Measurements from ENCODE around the gene GSTCD.
"Not testable (repeated sequence)": the region's sequence is repeated elsewhere in the genome, so short reads cannot be mapped to it uniquely, and the experiment has no call there.

GSTCD gene

GRCh38 chr4:105715692-105716278 lies 7.2 kb downstream of the GSTCD start:
- no peak for DNase-seq

GRCh38 chr4:105719204-105719603 lies 10.6 kb downstream of the GSTCD start:
- no peak for DNase-seq

GRCh38 chr4:105725623-105726022 lies 17.0 kb downstream of the GSTCD start:
- no peak for DNase-seq

DNA sequence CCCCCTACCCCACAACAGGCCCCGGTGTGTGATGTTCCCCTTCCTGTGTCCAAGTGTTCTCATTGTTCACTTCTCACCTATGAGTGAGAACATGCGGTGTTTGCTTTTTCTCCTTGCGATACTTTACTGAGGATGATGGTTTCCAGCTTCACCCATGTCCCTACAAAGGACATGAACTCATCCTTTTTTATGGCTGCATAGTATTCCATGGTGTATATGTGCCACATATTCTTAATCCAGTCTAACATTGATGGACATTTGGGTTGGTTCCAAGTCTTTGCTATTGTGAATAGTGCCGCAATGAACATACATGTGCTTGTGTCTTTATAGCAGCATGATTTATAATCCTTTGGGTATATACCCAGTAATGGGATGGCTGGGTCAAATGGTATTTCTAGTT lies 21.3 kb downstream of the GSTCD start:
- DNase-seq: not testable (repeated sequence)

GRCh38 chr4:105735217-105735616 lies 26.6 kb downstream of the GSTCD start:
- DNase-seq: not testable (repeated sequence)

DNA sequence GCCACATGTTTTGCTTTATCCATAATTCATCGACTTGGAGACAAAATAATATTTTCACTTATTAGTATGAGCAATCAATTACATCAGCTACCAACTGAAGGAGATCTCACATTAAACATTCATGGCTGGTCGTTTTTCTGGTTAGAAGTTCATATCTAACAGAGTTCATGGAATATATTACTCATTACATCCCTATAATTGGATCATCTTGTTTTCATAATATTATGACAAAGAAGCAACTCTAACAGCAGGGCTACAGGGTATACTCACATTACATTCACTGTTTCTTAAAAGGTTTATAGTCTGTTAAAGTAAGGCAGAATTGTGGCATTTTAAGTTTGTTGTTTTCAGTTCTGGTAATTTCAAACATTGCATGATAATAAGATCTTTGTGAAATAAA lies 33.0 kb downstream of the GSTCD start:
- DNase-seq: no peak

DNA sequence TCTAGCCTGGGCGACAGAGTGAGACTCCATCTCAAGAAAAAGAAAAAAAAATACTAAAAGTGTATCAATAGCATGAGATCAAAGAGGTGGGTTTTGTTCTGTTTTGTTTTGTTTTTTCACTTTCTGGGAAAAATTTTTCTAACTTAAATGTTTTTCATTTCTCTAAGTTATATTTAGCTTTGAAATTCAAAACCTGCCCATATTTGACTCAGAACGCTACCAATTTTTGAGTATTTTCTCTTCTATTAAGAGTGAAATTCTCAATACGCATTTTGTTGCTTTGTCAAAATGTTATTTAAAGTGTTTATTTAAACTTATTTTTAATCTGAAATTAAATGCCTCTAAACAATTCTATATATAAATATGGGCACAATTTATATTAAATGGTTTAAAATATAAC lies 39.6 kb downstream of the GSTCD start:
- DNase-seq: no peak

- no peak for DNase-seq
Measured at GRCh38 chr4:105751718-105752299, 43.2 kb downstream of the GSTCD start.

DNA sequence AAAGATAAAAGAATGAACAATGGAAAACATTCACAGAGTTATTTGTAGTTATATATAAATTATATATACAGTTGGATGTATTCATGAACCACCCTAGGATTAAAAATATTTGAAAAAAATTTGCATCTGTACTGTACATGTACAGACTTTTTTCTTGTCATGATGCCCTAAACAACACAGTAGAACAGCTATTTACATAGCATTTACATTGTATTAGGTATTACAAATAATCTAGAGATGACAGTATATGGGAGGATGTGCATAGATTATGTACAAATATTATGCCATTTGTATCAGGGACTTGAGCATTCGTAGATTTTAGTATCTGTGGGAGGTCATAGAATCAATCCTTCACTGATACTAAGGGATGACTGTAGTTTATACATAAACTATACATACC lies 44.8 kb downstream of the GSTCD start:
- DNase-seq: no peak

DNA sequence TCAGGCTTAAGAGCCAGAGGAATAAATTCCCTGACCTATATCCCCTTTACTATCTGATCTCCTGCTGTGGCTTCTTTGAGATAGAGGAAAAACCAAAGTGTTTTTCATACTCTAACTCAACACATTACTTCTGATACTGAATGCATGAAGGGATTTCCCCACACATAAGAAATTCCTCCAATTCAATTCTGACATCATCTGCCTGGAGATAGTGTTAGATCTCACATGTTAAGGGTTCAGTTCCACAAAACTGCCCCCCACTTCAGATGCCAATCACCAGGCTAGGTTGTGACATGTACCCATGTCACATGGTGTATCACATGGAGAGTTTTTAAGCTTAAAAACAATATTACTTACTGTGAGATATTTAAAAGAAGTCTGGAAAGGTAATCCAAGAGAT lies 46.8 kb downstream of the GSTCD start:
- no peak for DNase-seq

DNA sequence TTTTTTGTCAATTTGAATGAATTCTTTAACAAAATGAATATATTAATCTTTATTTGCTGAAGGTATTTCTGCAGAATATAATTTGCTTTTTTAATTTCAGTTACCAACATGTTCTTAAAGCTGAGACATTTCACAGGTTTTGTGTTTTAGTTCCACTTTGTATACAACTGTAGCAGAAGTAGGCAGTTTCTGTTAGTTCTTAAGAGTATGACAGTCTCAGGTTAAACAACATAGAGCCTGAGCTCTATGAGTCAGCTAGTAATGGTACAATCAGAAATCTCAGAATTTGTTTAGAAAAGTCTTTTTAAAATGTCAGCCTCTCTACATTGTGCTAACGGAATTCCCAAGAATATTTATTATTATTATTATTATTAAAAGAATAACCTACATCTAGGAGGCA lies 50.4 kb downstream of the GSTCD start:
- no peak for DNase-seq

DNA sequence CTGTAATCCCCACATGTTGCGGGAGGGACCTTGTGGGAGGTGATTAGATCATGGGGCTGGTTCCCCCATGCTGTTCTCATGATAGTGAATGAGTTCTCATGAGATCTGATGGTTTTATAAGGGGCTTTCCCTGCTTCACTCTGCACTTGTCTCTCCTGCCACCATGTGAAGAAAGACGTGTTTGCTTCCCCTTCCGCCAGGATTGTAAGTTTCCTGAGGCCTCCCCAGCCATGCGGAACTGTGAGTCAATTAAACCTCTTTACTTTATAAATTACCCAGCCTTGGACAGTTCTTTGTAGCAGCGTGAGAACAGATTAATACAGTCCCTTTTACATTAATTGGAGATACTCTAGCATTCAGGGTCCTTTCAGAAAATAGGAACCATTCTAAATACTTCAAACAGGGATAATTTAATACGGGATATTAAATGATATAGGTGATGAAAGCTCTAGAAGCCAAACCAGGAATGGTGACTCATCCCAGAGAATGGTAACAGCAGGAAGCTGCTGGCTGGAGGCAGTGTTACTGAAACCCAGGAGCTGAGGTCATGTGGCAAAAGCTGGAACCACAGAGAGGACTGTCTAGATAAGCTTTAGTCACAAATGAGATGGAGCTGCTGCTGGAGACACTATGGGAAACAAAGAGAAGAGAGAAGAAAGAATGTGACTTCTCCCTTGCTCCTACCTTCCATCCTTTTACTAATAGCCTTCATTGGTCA lies 57.3 kb downstream of the GSTCD start:
- DNase-seq: no peak

DNA sequence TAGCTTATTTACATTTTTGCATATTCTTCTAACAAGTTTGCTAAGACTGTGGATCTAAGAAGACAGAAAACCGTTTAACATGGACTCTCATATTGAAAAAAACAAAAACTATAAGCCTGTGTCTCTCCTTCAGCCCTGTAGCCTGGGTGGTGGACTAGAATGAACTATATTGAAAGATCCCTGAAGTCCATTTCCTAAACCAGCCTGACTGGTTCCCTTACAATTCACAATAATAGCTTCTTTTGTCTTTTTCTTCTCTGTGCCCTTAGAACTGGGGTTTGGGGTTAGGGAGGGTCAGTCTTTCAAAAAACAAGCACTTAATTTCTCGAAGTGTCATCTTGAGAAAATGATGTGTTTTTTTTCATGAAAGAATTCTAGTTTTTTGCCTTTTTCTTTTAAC lies 59.0 kb downstream of the GSTCD start:
- no peak for DNase-seq

GRCh38 chr4:105770524-105770923 lies 61.9 kb downstream of the GSTCD start:
- DNase-seq: not testable (repeated sequence)

DNA sequence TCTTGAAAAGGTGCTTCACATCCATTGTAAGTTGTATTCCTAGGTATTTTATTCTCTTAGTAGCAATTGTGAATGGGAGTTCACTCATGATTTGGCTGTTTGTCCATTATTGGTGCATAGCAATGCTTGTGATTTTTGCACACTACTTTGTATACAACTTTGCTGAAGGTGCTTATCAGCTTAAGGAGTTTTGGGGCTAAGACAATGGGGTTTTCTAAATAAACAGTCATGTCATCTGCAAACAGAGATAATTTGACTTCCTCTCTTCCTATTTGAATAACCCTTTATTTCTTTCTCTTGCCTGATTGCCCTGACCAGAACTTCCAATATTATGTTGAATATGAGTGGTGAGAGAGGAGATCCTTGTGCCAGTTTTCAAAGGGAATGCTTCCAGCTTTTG lies 63.5 kb downstream of the GSTCD start:
- DNase-seq: not testable (repeated sequence)

DNA sequence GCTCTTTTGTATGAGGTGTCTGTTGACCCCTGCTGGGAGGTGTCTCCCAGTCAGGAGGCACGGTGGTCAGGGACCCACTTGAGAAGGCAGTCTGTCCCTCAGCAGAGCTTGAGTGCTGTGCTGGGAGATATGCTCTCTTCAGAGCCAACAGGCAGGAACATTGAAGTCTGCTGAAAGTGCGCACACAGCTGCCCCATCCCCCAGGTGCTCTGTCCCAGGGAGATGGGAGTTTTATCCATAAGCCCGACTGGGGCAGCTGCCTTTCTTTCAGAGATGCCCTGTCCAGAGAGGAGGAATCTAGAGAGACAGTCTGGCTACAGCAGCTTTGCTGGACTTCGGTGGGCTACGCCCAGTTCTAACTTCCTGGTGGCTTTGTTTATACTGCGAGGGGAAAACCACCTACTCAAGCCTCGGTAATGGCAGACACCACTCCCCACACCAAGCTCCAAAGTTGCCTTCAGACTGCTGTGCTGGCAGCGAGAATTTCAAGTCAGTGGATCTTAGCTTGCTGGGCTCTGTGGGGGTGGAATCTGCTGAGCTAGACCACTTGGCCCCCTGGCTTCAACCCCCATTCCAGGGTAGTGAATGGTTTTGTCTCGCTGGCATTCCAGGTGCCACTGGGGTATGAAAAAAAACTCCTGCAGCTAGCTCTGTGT lies 67.3 kb downstream of the GSTCD start:
- not testable (repeated sequence) for DNase-seq

- DNase-seq: no peak
Measured at GRCh38 chr4:105780176-105780575, 71.6 kb downstream of the GSTCD start.

DNA sequence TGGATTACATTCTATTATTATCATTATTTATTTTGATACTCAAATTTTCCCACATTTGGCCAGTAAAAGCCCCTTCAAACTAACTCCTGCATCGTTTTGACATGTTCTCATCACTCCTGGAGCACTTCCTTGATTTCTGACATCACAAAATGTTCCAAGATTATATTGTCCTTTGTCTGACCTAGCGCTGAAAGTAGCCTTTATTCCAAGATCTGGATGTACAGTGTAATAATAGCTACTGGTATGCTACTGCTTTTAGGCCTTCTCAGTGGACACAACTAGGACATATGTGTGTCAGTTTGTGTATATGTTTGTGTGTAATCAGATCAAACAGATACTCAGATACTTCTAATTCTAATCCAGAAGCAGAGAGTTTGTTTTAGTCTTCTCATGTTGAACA lies 76.2 kb downstream of the GSTCD start:
- DNase-seq: no peak

- no peak for DNase-seq
Measured at GRCh38 chr4:105785792-105786191, 77.2 kb downstream of the GSTCD start.

DNA sequence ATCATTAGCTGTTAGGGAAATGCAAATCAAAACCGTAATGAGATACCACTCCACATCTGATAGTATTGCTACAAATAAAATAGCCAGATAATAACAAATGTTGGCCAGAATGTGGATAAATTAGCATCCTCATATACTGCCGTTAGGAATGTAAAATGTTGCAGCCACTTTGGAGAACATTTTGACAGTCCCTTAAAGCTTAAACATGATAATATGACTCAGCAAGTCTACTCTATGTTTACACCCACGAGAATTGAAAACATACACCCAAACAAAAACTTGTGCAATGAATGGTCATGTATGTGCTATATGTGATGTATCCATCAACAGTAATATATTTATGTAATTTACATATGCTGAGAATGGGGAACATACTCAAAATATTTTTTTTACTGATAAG lies 78.2 kb downstream of the GSTCD start:
- no peak for DNase-seq

GRCh38 chr4:105797225-105797624 lies 88.6 kb downstream of the GSTCD start:
- DNase-seq: no peak

DNA sequence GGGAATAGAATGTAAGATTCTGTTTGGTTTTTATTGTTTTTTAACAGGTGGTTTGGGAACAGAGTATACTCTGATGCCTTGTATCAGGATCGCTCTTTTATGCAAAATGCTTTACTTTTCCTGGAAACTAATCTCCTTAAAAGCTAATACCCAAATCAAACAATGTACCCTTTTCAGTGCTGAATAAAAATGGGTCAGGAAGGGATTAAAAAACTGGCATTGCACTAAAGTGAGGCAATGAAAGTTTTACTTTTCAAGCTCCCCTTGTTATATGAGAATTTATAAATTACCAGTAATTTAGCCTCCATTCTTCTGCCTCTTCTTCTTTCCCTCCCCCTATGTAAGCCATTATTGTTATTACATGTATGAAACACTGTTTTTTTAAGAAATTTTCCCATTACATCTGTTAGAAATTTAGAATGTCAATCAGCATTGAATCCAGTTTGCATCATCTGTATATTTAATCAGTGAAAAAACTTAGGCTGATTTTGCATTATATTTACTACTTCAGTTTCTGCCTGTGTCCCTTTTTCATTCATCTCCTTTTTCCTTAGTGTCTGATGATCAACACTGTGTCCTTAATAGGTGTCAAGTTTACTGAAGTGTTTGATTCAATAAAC lies 97.0 kb downstream of the GSTCD start:
- no peak for DNase-seq

- DNase-seq: no peak
Measured at GRCh38 chr4:105807496-105807895, 98.9 kb downstream of the GSTCD start.

All from CD4-positive, alpha-beta T cell treated with Interleukin-6 for 4 hours (primary cell).